PC-9 (cell line): Measurements from ENCODE around the gene DPP9.

Source experiments
- CTCF ChIP-seq: fragments of 200-600 bp; sonication (generic); conservative IDR thresholded peaks from 2 replicates; pipeline ENCODE4 v1.6.1; 2017; ENCODE audit warnings: mixed run types, antibody characterized with exemption, mild to moderate bottlenecking, moderate library complexity
- EZH2 ChIP-seq: fragments of 200-600 bp; sonication (generic); IDR thresholded peaks from 2 replicates; pipeline ENCODE4 v1.8.0; 2017; ENCODE audit warnings: antibody characterized with exemption, low read depth

- TF ChIP-seq CTCF (peak; percentile 44), EZH2 (no peak)
Measured at GRCh38 chr19:4676955-4677731, 46.5 kb downstream of the DPP9 start.
